Measurements from ENCODE around the gene PSD2. TPM values are rescaled to one million over a fixed set of nuclear protein-coding genes. Genes with fewer than 3 reads are reported as not detected.

The PSD2 gene
- total RNA-seq, 1 experiment from 2014 or later: not detected

DNA sequence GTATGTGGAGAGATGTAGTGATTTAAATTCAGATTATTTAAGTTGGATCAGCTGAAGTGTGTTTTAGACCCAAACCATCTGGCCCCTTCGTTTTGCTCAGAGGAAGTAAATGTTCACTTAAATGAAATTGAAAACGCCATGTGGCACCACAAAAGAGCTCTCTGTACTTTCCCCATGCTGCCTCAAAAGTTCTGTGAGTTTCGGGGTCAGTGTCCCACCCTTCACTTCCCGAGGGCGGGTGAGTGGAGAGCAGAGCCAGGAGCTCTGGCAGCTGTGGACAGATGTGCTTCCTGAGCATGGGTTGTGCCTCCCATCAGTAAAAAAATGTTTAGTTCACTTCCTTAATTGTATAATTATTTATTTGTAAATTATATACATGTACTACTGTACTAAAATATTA lies 48.4 kb downstream of the PSD2 start:
- TF ChIP-seq, protein P1, sequence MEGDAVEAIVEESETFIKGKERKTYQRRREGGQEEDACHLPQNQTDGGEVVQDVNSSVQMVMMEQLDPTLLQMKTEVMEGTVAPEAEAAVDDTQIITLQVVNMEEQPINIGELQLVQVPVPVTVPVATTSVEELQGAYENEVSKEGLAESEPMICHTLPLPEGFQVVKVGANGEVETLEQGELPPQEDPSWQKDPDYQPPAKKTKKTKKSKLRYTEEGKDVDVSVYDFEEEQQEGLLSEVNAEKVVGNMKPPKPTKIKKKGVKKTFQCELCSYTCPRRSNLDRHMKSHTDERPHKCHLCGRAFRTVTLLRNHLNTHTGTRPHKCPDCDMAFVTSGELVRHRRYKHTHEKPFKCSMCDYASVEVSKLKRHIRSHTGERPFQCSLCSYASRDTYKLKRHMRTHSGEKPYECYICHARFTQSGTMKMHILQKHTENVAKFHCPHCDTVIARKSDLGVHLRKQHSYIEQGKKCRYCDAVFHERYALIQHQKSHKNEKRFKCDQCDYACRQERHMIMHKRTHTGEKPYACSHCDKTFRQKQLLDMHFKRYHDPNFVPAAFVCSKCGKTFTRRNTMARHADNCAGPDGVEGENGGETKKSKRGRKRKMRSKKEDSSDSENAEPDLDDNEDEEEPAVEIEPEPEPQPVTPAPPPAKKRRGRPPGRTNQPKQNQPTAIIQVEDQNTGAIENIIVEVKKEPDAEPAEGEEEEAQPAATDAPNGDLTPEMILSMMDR (IDR thresholded peaks at IDR 0.05; ENCODE audit: unreplicated experiment): no peak
- no peaks in the 10 kb centered on the region for H3K9me3 Mint-ChIP-seq (ENCODE audit: low read depth, unreplicated experiment)
- H3K27ac Mint-ChIP-seq (ENCODE audit: unreplicated experiment): no peak overlapping the region
- intact Hi-C loops (cut with micrococcal nuclease; ENCODE audit: unreplicated experiment): loop anchor here (1.0 kb wide), 2 partner anchors 57 to 124 kb away; no protein-coding TSS in a partner anchor
- no TSS peak for BruUV-seq (replicated peaks)
- no peak overlapping the region for H3K4me3 Mint-ChIP-seq (ENCODE audit: low read depth, unreplicated experiment)
- peaks cover 8% of the 10 kb centered on the region for H3K36me3 Mint-ChIP-seq (ENCODE audit: insufficient read depth, unreplicated experiment)
- H3K27me3 Mint-ChIP-seq (ENCODE audit: unreplicated experiment): peaks cover 92% of the 10 kb centered on the region
- no peaks in the 10 kb centered on the region for H3K4me1 Mint-ChIP-seq (ENCODE audit: low read depth, unreplicated experiment)
- CTCF ChIA-PET: interaction anchor here (0.8 to 2.2 kb wide), 2 partner anchors 51 to 56 kb away, joined by 3 to 9 read pairs; no protein-coding TSS in a partner anchor
- DNase-seq: no peak

DNA sequence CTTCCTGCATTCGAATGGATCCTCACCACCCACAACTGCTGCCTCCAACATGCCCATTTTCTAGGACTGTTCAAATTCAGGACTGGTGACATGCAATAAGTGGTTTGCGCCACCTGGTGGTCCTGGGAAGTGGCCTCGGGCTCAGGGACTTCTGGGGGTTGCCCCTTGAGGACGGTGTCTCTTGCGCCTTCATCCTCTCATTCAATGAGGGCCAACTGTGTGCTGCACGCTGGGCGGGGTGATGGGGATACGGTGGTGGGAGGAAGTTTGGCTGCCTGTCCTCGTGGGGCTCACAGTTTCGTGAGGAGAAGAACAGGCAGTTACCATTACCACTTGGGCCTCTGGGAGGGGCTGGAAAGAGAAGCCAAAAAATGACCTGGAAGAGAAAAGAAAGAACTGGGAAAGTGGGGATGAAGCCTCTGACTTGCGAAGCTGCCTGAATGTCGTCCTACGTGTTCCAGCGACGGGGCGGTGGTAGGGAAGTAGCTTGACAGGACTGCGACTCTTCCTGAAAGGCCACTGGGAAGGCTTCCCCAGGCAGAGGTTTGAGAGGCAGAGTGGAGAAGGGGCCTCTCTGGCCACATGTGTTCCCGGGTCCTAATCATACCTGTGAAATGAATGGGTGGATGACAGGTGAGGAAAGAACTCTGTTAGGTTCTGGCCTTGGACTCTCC lies 49.0 kb downstream of the PSD2 start:
- Mint-ChIP-seq H3K27ac (ENCODE audit: unreplicated experiment) (no peak overlapping the region), H3K4me1 (ENCODE audit: low read depth, unreplicated experiment) (peaks cover 4% of the 10 kb centered on the region), H3K4me3 (ENCODE audit: low read depth, unreplicated experiment) (no peak overlapping the region), H3K27me3 (ENCODE audit: unreplicated experiment) (peaks cover 92% of the 10 kb centered on the region), H3K9me3 (ENCODE audit: low read depth, unreplicated experiment) (no peaks in the 10 kb centered on the region), H3K36me3 (ENCODE audit: insufficient read depth, unreplicated experiment) (peaks cover 8% of the 10 kb centered on the region)
- TF ChIP-seq, protein P1 (IDR thresholded peaks at IDR 0.05; ENCODE audit: unreplicated experiment): peak; percentile 87
- intact Hi-C loops (cut with micrococcal nuclease; ENCODE audit: unreplicated experiment): loop anchor here (1.0 kb wide), 2 partner anchors 57 to 124 kb away; no protein-coding TSS in a partner anchor
- DNase-seq: peak; percentile 90
- CTCF ChIA-PET: interaction anchor here (1.0 to 1.7 kb wide), 2 partner anchors 57 to 124 kb away, joined by 3 to 6 read pairs; no protein-coding TSS in a partner anchor
- no TSS peak for BruUV-seq (replicated peaks)

DNA sequence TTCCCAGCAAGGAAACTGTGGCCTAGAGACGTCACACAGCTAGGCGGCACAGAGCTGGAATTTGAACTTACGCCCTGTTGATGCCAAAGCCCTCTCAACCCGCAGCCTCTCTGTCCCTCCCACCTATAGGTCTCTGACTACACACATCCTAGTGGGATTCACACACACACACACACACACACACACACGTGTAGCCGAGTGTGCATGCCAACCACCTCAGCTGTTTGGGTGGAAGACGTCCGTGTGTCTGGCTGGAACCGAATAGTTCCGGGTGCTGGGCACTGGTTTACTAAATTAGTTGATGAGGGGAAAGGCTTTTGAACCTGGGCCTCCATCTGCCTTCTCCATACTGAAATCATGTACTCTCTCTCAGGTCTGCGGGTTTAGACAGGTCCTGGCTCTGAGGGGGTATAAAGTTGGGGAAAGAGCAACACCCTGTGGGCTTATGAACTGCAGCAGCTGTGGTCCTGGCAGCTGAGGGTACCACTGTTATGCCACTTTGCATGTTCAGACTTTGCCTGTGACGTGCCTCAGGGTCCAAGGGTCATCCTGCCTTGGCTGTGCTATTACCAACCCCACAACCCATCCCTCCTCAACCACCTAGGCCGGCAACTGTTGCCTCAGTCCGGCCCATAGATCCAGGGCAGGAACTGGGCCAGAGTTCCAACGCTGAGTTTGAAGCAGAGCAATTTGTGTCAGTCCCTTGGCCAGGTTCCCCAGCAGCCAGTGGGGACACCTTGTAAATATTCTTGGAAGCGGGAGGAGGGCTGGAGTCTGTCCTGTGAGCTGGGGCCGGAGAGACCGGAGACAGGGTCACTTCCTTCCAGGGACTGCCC lies 50.5 kb downstream of the PSD2 start:
- no peak overlapping the region for H3K27ac Mint-ChIP-seq (ENCODE audit: unreplicated experiment)
- no peaks in the 10 kb centered on the region for H3K9me3 Mint-ChIP-seq (ENCODE audit: low read depth, unreplicated experiment)
- H3K36me3 Mint-ChIP-seq (ENCODE audit: insufficient read depth, unreplicated experiment): peaks cover 8% of the 10 kb centered on the region
- TF ChIP-seq, protein P1 (IDR thresholded peaks at IDR 0.05; ENCODE audit: unreplicated experiment): no peak
- H3K4me1 Mint-ChIP-seq (ENCODE audit: low read depth, unreplicated experiment): peaks cover 10% of the 10 kb centered on the region
- H3K4me3 Mint-ChIP-seq (ENCODE audit: low read depth, unreplicated experiment): no peak overlapping the region
- intact Hi-C loops (cut with micrococcal nuclease; ENCODE audit: unreplicated experiment): no loop called here
- BruUV-seq (replicated peaks): no TSS peak
- CTCF ChIA-PET: interaction anchor here (0.7 to 1.7 kb wide), 3 partner anchors 47 to 126 kb away, joined by 3 to 6 read pairs (median 3); no protein-coding TSS in a partner anchor
- DNase-seq: no peak
- peaks cover 92% of the 10 kb centered on the region for H3K27me3 Mint-ChIP-seq (ENCODE audit: unreplicated experiment)

DNA sequence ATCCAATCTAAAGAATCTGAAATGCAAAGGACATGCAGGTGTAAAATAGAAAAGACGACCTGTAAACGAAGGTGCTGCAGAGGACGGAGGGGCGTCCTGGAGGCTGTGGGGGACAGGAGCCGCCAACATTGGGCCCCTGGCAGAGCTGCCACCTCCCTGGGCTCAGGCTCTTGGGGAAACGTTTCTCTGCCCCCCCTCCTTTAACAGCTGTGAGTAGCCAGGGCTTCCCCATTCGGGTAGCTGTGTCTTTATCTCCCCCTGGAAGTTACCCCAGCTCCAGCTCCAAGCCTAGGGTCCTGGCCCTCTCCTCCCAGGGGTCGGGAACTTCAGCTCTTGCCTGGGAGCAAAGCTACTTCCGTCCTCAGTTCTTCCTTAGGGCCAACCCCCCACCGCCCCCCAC lies 51.5 kb downstream of the PSD2 start:
- no peak for DNase-seq
- intact Hi-C loops (cut with micrococcal nuclease; ENCODE audit: unreplicated experiment): no loop called here
- BruUV-seq (replicated peaks): no TSS peak
- TF ChIP-seq, protein P1 (IDR thresholded peaks at IDR 0.05; ENCODE audit: unreplicated experiment): no peak
- Mint-ChIP-seq H3K36me3 (ENCODE audit: insufficient read depth, unreplicated experiment) (peaks cover 8% of the 10 kb centered on the region), H3K27ac (ENCODE audit: unreplicated experiment) (no peak overlapping the region), H3K9me3 (ENCODE audit: low read depth, unreplicated experiment) (no peaks in the 10 kb centered on the region), H3K4me3 (ENCODE audit: low read depth, unreplicated experiment) (no peak overlapping the region), H3K27me3 (ENCODE audit: unreplicated experiment) (peaks cover 86% of the 10 kb centered on the region), H3K4me1 (ENCODE audit: low read depth, unreplicated experiment) (peaks cover 10% of the 10 kb centered on the region)
- CTCF ChIA-PET: interaction anchor here (1.2 kb wide), 1 partner anchor 60 kb away, joined by 7 read pairs; no protein-coding TSS in a partner anchor

Measured in Calu3 (cell line).